Lower lobe of right lung (tissue), 2 donors: ENCODE results near the gene CDKN1C. TPM values are rescaled to one million over a fixed set of nuclear protein-coding genes. Genes with fewer than 3 reads are reported as not detected.
"Not testable (repeated sequence)": the region's sequence is repeated elsewhere in the genome, so short reads cannot be mapped to it uniquely, and the experiment has no call there.

Source experiments
- ATAC-seq, 2 donors: fragments of 200-7000 bp; cut with Tn5 transposase; one replicate each; pipeline ENCODE4 v1.9.1; 2020 to 2022; ENCODE audit warnings: mild to moderate bottlenecking in 2 of 2, moderate library complexity in 2 of 2
- DNase-seq: peaks from one replicate; pipeline ENCODE4 v3.0.0-alpha.2; 2020
- H3K27ac ChIP-seq: fragments of 200-600 bp; one replicate; pipeline ENCODE4 v1.8.0; 2022
- H3K27me3 ChIP-seq: fragments of 200-600 bp; one replicate; pipeline ENCODE4 v1.8.0; 2022; ENCODE audit warnings: low read depth
- H3K36me3 ChIP-seq: fragments of 200-600 bp; one replicate; pipeline ENCODE4 v1.8.0; 2022; ENCODE audit warnings: mild to moderate bottlenecking
- H3K4me1 ChIP-seq: fragments of 200-600 bp; one replicate; pipeline ENCODE4 v1.8.0; 2022
- H3K4me3 ChIP-seq: fragments of 200-600 bp; one replicate; pipeline ENCODE4 v1.8.0; 2022; ENCODE audit warnings: mild to moderate bottlenecking
- H3K9me3 ChIP-seq: fragments of 200-600 bp; one replicate; pipeline ENCODE4 v1.8.0; 2022
- intact Hi-C: fragments of 100-400 bp; cut with DNase I; formaldehyde crosslinking; loops from one replicate; pipeline ENCODE4 v1.11.0; 2022
- total RNA-seq: library from RNA; stranded (reverse); fragmentation: NEBNext Ultra II Directional; extraction: Animal tissue kit (Norgen Biotek cat#: 25700); gene quantifications from one replicate; pipeline ENCODE4 v1.2.1, GENCODE V29; 2021
- TF ChIP-seq, protein P1 (sequence below): fragments of 200-600 bp; IDR thresholded peaks from one replicate; pipeline ENCODE4 v1.8.0; 2022; ENCODE audit warnings: antibody characterized with exemption, mild to moderate bottlenecking
- donor health status: DM: no; HTN: yes; CAD: no; lungs with severe emphysema.

The CDKN1C gene
- total RNA-seq, 1 donor from 2014 or later, result 39.5 TPM

DNA sequence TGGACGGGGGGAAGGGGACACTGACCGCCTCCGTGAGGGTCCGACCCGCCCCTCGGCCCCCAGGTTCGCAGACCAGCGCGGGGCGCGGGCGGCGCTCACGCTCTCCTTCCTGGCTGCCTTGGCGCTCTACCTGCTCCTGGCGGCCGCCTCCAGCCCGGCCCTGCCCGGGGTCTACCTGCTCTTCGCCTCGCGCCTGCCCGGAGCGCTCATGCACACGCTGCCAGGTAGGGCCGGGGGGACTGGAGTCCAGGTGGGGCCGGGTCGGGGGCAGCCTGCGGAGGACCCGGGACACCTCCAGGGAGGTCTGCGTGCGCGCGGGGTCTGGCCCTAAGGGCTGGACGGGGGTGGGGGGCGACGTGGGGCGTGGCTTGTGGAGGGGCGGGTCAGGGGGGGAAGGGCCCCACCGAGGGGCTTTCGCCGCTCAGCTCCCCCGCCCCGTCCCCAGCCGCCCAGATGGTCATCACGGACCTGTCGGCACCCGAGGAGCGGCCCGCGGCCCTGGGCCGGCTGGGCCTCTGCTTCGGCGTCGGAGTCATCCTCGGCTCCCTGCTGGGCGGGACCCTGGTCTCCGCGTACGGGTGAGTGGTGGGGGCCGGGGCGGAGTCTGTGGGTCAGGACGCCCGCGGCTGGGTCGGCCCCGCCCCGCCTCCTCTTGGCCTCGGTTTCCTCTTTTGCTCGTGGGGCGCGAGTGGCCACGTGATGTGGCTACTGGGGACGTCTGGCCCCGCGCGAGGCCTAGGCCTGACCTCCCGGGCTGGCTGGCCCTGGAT is 23.7 kb upstream of the CDKN1C start:
- no peak for ATAC-seq
- H3K4me1 ChIP-seq, result peaks cover 17% of the 10 kb centered on the region
- H3K27me3 ChIP-seq, result peaks cover 4% of the 10 kb centered on the region
- TF ChIP-seq, protein P1, sequence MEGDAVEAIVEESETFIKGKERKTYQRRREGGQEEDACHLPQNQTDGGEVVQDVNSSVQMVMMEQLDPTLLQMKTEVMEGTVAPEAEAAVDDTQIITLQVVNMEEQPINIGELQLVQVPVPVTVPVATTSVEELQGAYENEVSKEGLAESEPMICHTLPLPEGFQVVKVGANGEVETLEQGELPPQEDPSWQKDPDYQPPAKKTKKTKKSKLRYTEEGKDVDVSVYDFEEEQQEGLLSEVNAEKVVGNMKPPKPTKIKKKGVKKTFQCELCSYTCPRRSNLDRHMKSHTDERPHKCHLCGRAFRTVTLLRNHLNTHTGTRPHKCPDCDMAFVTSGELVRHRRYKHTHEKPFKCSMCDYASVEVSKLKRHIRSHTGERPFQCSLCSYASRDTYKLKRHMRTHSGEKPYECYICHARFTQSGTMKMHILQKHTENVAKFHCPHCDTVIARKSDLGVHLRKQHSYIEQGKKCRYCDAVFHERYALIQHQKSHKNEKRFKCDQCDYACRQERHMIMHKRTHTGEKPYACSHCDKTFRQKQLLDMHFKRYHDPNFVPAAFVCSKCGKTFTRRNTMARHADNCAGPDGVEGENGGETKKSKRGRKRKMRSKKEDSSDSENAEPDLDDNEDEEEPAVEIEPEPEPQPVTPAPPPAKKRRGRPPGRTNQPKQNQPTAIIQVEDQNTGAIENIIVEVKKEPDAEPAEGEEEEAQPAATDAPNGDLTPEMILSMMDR, result no peak
- H3K9me3 ChIP-seq, result no peaks in the 10 kb centered on the region
- no peak for DNase-seq
- intact Hi-C loops, result no loop called here
- no peaks in the 10 kb centered on the region for H3K36me3 ChIP-seq
- no peak overlapping the region for H3K4me3 ChIP-seq
- no peak overlapping the region for H3K27ac ChIP-seq

DNA sequence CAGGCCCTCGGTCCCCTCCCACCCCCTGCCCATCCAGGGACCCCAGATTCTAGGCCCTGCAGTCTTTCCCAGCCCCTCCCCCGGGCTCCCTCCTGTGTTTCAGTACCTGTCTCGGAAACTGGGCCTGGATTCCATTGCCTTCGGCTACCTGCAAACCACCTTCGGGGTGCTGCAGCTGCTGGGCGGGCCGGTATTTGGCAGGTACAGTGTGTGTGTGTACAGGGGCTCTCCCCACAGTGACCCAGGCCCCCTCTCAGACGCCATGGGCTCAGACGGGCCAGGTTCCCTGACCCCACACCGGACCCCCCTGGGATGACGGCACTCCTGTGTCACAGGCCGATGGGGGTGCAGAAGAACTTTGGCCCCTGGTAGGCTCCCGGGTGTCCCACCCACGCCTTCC is 22.6 kb upstream of the CDKN1C start:
- Histone ChIP-seq H3K36me3 (no peaks in the 10 kb centered on the region), H3K27ac (no peak overlapping the region), H3K4me3 (no peak overlapping the region), H3K27me3 (peaks cover 4% of the 10 kb centered on the region), H3K4me1 (peaks cover 24% of the 10 kb centered on the region), H3K9me3 (no peaks in the 10 kb centered on the region)
- no peak for ATAC-seq
- TF ChIP-seq, protein P1, result no peak
- no peak for DNase-seq
- intact Hi-C loops, result no loop called here

DNA sequence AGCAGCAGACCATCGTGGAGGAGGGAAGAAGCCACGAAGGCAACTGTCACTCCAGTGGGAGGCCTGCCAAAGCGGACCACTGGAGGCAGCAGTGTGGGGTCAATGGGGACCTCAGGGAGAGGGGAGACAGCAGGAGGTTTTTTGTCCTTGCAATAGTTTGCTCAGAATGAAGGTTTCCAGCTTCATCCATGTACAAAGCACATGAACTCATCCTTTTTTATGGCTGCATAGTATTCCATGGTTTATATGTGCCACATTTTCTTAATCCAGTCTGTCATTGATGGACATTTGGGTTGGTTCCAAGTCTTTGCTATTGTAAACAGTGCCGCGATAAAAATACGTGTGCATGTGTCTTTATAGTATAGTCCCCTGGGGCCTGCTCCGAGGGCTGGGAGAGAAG is 19.7 kb upstream of the CDKN1C start:
- H3K27ac ChIP-seq, H3K27me3 ChIP-seq, H3K36me3 ChIP-seq, DNase-seq, H3K9me3 ChIP-seq, intact Hi-C loops, H3K4me3 ChIP-seq, ATAC-seq: not testable (repeated sequence)
- H3K4me1 ChIP-seq, result peaks cover 36% of the 10 kb centered on the region

DNA sequence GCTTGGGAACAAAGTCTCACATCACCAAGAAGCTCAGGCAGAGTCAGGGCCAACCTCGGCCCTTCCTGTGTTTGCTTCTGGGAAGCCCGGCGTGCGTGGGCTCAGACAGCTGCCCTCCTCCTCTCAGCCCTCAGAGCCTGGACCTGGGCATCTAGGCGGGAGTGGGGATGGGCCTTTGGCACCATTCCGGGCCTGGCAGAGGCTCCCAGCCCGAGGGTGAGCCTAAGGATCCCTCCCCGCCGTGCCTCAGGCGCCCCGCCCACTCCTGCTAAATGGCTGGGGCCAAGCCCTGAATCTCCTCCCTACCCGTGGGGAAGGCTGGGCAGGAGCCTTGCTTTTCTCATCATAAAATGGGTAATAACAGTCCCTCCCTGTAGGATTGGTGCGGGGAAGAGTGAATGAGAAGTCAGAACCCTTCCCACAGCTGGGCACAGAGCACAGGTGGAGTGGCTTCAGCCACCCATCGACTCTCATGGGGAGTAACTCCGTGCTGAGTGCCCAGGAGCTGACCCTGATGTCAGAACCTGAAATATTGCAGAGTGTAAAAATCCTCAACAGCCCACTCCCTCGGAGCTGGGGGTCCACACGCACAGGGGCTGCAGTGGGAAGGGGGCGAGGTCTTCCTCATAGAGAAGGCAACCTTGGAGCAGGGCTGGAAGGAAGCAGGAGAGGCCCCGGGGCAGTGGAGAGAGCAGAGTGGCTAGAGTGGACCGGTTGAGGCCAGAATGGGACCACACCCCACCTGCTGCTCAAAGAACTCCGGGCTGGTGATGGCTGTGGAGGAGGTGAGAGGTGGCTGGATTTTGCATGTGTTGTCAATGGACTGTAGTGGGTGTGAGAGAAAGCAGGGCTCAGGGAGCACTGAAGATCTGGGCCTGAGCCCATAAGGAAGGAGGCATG is 18.8 kb upstream of the CDKN1C start:
- intact Hi-C loops, result no loop called here
- Histone ChIP-seq H3K36me3 (no peaks in the 10 kb centered on the region), H3K27ac (no peak overlapping the region), H3K4me3 (no peak overlapping the region), H3K9me3 (no peaks in the 10 kb centered on the region), H3K4me1 (peaks cover 44% of the 10 kb centered on the region), H3K27me3 (peaks cover 2% of the 10 kb centered on the region)
- DNase-seq (no peak), ATAC-seq (no peak)
- TF ChIP-seq, protein P1, result no peak

DNA sequence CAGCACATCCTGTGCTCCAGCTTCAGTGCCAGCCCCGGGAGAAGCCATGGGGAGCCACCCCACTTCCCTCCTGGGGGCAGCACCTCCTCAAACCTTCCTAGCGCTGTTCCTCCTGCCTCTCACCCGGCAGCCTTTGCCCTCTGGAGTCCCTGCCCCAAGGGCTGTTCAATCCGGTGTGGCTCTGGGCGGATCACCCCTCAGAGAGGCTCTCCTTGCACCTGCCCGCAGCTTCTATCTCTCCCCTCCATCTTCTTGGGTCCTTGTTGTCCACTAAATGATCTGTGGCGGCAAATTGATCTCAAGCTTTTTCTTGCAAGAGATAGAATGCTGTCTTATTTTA is 18.1 kb upstream of the CDKN1C start:
- H3K36me3 ChIP-seq, result no peaks in the 10 kb centered on the region
- ATAC-seq (no peak), DNase-seq (no peak)
- H3K4me1 ChIP-seq, result peaks cover 52% of the 10 kb centered on the region
- no peak overlapping the region for H3K27ac ChIP-seq
- H3K9me3 ChIP-seq, result no peaks in the 10 kb centered on the region
- H3K27me3 ChIP-seq, result no peaks in the 10 kb centered on the region
- TF ChIP-seq, protein P1, result no peak
- intact Hi-C loops, result no loop called here
- no peak overlapping the region for H3K4me3 ChIP-seq
